ENCODE measurements around the gene EFHC1.

EFHC1 gene

DNA sequence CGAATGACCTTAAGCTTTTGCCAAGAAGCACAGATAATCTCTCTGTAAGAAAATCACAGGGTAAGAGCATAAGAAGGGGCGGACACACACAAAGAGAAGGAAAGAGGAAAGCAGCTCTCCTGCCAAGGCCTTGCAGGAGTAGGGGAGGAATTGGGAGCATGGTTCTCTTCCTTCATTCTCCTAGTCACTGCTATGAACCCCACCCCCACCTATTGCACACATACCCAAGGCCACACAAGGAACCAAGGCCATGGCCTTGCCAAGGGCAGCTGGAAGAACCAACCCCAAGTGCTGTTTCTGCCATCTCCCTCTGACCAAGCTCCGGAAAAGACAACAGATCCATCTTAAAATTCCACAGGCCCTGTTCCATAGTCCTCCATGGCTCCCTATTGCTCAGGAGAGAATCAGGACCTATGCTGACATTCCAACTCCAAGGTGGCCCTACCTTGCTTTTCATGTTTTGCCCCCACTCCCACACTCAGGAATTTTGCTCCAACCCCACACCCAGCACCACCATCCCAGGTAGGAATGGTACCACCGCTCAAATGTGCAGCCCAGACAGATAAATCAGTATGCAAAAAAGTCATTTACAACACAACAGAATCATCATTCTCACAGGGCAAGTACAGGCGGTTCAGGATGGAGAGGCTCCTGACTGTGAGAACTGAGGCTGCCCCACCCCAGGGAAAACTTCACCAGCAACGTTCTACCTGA lies 125.4 kb downstream of the EFHC1 start:
- H3K79me2 ChIP-seq (ENCODE audit: low read length), result peaks cover 100% of the 10 kb centered on the region
- peaks cover 1% of the 10 kb centered on the region for H3K36me3 ChIP-seq (replicated peaks; ENCODE audit: insufficient read depth, low read length)
- H3K4me3 ChIP-seq (ENCODE audit: low read length), result no peak overlapping the region
- TF ChIP-seq, protein P1, sequence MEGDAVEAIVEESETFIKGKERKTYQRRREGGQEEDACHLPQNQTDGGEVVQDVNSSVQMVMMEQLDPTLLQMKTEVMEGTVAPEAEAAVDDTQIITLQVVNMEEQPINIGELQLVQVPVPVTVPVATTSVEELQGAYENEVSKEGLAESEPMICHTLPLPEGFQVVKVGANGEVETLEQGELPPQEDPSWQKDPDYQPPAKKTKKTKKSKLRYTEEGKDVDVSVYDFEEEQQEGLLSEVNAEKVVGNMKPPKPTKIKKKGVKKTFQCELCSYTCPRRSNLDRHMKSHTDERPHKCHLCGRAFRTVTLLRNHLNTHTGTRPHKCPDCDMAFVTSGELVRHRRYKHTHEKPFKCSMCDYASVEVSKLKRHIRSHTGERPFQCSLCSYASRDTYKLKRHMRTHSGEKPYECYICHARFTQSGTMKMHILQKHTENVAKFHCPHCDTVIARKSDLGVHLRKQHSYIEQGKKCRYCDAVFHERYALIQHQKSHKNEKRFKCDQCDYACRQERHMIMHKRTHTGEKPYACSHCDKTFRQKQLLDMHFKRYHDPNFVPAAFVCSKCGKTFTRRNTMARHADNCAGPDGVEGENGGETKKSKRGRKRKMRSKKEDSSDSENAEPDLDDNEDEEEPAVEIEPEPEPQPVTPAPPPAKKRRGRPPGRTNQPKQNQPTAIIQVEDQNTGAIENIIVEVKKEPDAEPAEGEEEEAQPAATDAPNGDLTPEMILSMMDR (IDR thresholded peaks at IDR 0.05; ENCODE audit: low read length), result no peak
- TF ChIP-seq EZH2 (optimal IDR thresholded peaks at IDR 0.05; ENCODE audit: low read depth, low read length) (no peak), EZH2phosphoT487 (IDR thresholded peaks at IDR 0.05; ENCODE audit: low read length) (no peak)
- H3K27ac ChIP-seq (ENCODE audit: low read length), result peak overlapping the region; percentile 99; the same call in 1 of the 2 replicates
- H3K9me3 ChIP-seq (replicated peaks; ENCODE audit: insufficient read depth, low read length), result no peaks in the 10 kb centered on the region
- peaks cover 96% of the 10 kb centered on the region for H3K4me1 ChIP-seq (ENCODE audit: low read length)
- H3K9ac ChIP-seq (ENCODE audit: low read length), result peak overlapping the region; percentile 39; the same call in 1 of the 2 replicates
- H3K9me2 ChIP-seq (replicated peaks; ENCODE audit: insufficient read depth, low read length), result no peaks in the 10 kb centered on the region
- H2AFZ ChIP-seq (ENCODE audit: low read length), result no peak overlapping the region
- DNase-seq, result no peak
- H4K20me1 ChIP-seq (ENCODE audit: insufficient read depth, low read length), result no peaks in the 10 kb centered on the region
- H3F3A ChIP-seq (ENCODE audit: insufficient read depth, low read length), result peaks cover 68% of the 10 kb centered on the region
- no peaks in the 10 kb centered on the region for H3K27me3 ChIP-seq (replicated peaks; ENCODE audit: insufficient read depth, low read length)
- H3K4me2 ChIP-seq (ENCODE audit: low read depth, low read length), result peak overlapping the region; percentile 61

DNA sequence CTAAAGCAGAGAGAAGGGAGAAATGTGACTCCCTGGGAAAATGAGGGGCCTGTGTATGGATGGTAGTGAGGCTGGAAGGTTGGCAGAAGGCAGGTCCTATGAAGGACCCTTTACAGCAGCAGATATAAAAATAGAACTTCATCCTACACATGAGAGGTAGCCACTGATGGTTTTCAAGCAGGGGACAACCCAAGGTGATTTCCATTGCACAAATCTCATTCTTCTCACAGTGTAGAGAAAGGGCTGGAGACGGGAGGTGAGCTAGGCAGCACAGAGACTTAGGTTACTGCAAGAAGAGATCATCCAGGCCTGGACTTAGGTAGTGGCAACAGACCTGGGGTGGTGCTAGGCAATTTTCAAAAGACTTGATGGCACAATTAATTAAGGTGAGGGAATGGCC lies 126.0 kb downstream of the EFHC1 start:
- peaks cover 100% of the 10 kb centered on the region for H3K79me2 ChIP-seq (ENCODE audit: low read length)

DNA sequence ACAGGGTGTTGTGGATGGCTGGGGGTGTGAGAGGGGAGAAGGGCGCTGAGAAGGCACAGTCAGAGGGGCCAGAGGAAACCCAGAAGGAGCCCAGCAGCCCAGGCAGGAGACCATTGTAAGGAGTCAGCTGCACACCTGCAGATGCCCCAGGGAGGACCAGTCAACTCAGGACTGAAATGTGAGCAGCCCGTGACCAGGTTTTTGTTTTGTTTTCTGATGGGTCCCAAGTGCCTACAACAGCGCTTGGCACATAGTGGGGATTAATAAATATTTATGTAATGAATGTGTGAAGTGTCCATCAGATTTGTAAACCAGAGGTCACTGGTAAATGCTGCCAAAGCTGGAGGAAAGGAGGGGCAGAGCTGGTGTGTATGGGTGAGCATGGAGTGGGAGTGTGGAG lies 126.5 kb downstream of the EFHC1 start:
- peak overlapping the region; percentile 99 for H3K27ac ChIP-seq (ENCODE audit: low read length)
- H3K36me3 ChIP-seq (replicated peaks; ENCODE audit: insufficient read depth, low read length), result no peaks in the 10 kb centered on the region; the same call in 1 of the 2 replicates
- no peaks in the 10 kb centered on the region for H4K20me1 ChIP-seq (ENCODE audit: insufficient read depth, low read length)
- H3K4me3 ChIP-seq (ENCODE audit: low read length), result peak overlapping the region; percentile 33
- H3K4me2 ChIP-seq (ENCODE audit: low read depth, low read length), result peak overlapping the region; percentile 61
- no peak overlapping the region for H2AFZ ChIP-seq (ENCODE audit: low read length)
- peak; percentile 63 for DNase-seq
- no peaks in the 10 kb centered on the region for H3K27me3 ChIP-seq (replicated peaks; ENCODE audit: insufficient read depth, low read length)
- H3K9ac ChIP-seq (ENCODE audit: low read length), result peak overlapping the region; percentile 39; the same call in 1 of the 2 replicates
- H3F3A ChIP-seq (ENCODE audit: insufficient read depth, low read length), result peaks cover 69% of the 10 kb centered on the region
- H3K9me3 ChIP-seq (replicated peaks; ENCODE audit: insufficient read depth, low read length), result no peaks in the 10 kb centered on the region
- no peak for TF ChIP-seq EZH2phosphoT487 (IDR thresholded peaks at IDR 0.05; ENCODE audit: low read length)
- TF ChIP-seq, protein P1 (IDR thresholded peaks at IDR 0.05; ENCODE audit: low read length), result no peak
- TF ChIP-seq EZH2 (optimal IDR thresholded peaks at IDR 0.05; ENCODE audit: low read depth, low read length), result no peak
- peaks cover 100% of the 10 kb centered on the region for H3K79me2 ChIP-seq (ENCODE audit: low read length)
- peaks cover 96% of the 10 kb centered on the region for H3K4me1 ChIP-seq (ENCODE audit: low read length)
- H3K9me2 ChIP-seq (replicated peaks; ENCODE audit: insufficient read depth, low read length), result no peaks in the 10 kb centered on the region

More for the DNA sequence above, 126.0 kb downstream of the EFHC1 start:
- H3K36me3 ChIP-seq (replicated peaks; ENCODE audit: insufficient read depth, low read length), result no peaks in the 10 kb centered on the region; the same call in 1 of the 2 replicates
- H3K9me3 ChIP-seq (replicated peaks; ENCODE audit: insufficient read depth, low read length), result no peaks in the 10 kb centered on the region
- peak overlapping the region; percentile 99 for H3K27ac ChIP-seq (ENCODE audit: low read length)
- H3F3A ChIP-seq (ENCODE audit: insufficient read depth, low read length), result peaks cover 64% of the 10 kb centered on the region
- peaks cover 96% of the 10 kb centered on the region for H3K4me1 ChIP-seq (ENCODE audit: low read length)
- H3K4me2 ChIP-seq (ENCODE audit: low read depth, low read length), result peak overlapping the region; percentile 61
- DNase-seq, result no peak
- H2AFZ ChIP-seq (ENCODE audit: low read length), result no peak overlapping the region
- TF ChIP-seq EZH2phosphoT487 (IDR thresholded peaks at IDR 0.05; ENCODE audit: low read length) (no peak), EZH2 (optimal IDR thresholded peaks at IDR 0.05; ENCODE audit: low read depth, low read length) (no peak)
- TF ChIP-seq, protein P1 (IDR thresholded peaks at IDR 0.05; ENCODE audit: low read length), result no peak
- no peaks in the 10 kb centered on the region for H3K9me2 ChIP-seq (replicated peaks; ENCODE audit: insufficient read depth, low read length)
- H4K20me1 ChIP-seq (ENCODE audit: insufficient read depth, low read length), result no peaks in the 10 kb centered on the region
- H3K4me3 ChIP-seq (ENCODE audit: low read length), result no peak overlapping the region; the same call in 1 of the 2 replicates
- no peaks in the 10 kb centered on the region for H3K27me3 ChIP-seq (replicated peaks; ENCODE audit: insufficient read depth, low read length)
- peak overlapping the region; percentile 39; the same call in 1 of the 2 replicates for H3K9ac ChIP-seq (ENCODE audit: low read length)
